PC-3 (cell line): ENCODE results near the gene SERTAD3. TPM values are rescaled to one million over a fixed set of nuclear protein-coding genes. Genes with fewer than 3 reads are reported as not detected.
A peak's percentile ranks its signal among the peaks of the same experiment; 100 is the strongest.

Experiments used
- ATAC-seq: fragments of 200-7000 bp; cut with Tn5 transposase; 2 replicates; pipeline ENCODE4 v1.9.1; 2020; ENCODE audit warnings: mild to moderate bottlenecking, moderate library complexity
- BruUV-seq: library from RNA; stranded (reverse); fragments of 400-500 nt; replicated peaks from 2 replicates; lab custom pipeline; 2021; lab: Mats Ljungman, UMichigan
- CTCF ChIA-PET: fragments of 300-600 bp; sonication (Branson Sonifier 250); formaldehyde crosslinking; loops from one replicate; lab custom pipeline; 2022; ENCODE audit warnings: antibody characterized with exemption; lab: Charles Lee
- POLR2A ChIA-PET: fragments of 300-600 bp; sonication (Branson Sonifier 250); formaldehyde crosslinking; loops from one replicate; lab custom pipeline; 2022; ENCODE audit warnings: antibody characterized with exemption; ENCODE audit not compliant: unreplicated experiment; lab: Charles Lee
- DNase-seq: peaks from one replicate; pipeline ENCODE4 v3.0.0-alpha.2; 2015
- H2AFZ ChIP-seq: fragments of 300-600 bp; sonication (generic); 2 replicates; pipeline ENCODE4 v1.6.0; 2016; ENCODE audit warnings: antibody characterized with exemption, low read length
- H3F3A ChIP-seq: fragments of 300-600 bp; sonication (generic); one replicate; pipeline ENCODE4 v1.6.0; 2017; ENCODE audit warnings: antibody characterized with exemption, low read length, control low read depth, mild to moderate bottlenecking; ENCODE audit not compliant: unreplicated experiment
- H3K27ac ChIP-seq: fragments of 300-600 bp; sonication (generic); 2 replicates; pipeline ENCODE4 v1.5.1; 2016; ENCODE audit warnings: mild to moderate bottlenecking, low read length
- H3K27me3 ChIP-seq: fragments of 300-600 bp; sonication (generic); 2 replicates; pipeline ENCODE4 v1.6.1; 2016; ENCODE audit warnings: low read length, mixed read lengths
- H3K36me3 ChIP-seq: fragments of 300-600 bp; sonication (generic); 2 replicates; pipeline ENCODE4 v1.6.1; 2016; ENCODE audit warnings: low read depth, mixed run types, low read length, mixed read lengths
- H3K4me1 ChIP-seq: fragments of 300-600 bp; sonication (generic); 2 replicates; pipeline ENCODE4 v1.5.1; 2016; ENCODE audit warnings: low read length; ENCODE audit not compliant: insufficient read depth
- H3K4me2 ChIP-seq: fragments of 300-600 bp; sonication (generic); 2 replicates; pipeline ENCODE4 v1.6.0; 2016; ENCODE audit warnings: low read length
- H3K4me3 ChIP-seq: fragments of 300-600 bp; sonication (generic); 2 replicates; pipeline ENCODE4 v1.5.1; 2016; ENCODE audit warnings: mild to moderate bottlenecking, low read length, mixed read lengths
- H3K79me2 ChIP-seq: fragments of 300-600 bp; sonication (generic); 2 replicates; pipeline ENCODE4 v1.6.1; 2017; ENCODE audit warnings: low read length, mixed read lengths
- H3K9ac ChIP-seq: fragments of 300-600 bp; sonication (generic); 2 replicates; pipeline ENCODE4 v1.6.0; 2016; ENCODE audit warnings: mild to moderate bottlenecking, low read length
- H3K9me2 ChIP-seq: fragments of 300-600 bp; sonication (generic); replicated peaks from 2 replicates; pipeline ENCODE4 v1.6.1; 2016; ENCODE audit warnings: mixed run types, low read length, mixed read lengths
- H3K9me3 ChIP-seq: fragments of 300-600 bp; sonication (generic); 2 replicates; pipeline ENCODE4 v1.6.1; 2016; ENCODE audit warnings: low read length, mixed read lengths
- H4K20me1 ChIP-seq: fragments of 300-600 bp; sonication (generic); 2 replicates; pipeline ENCODE4 v1.6.1; 2016; ENCODE audit warnings: low read length, mixed read lengths
- CTCF ChIP-seq: fragments of 300-600 bp; sonication (generic); conservative IDR thresholded peaks from 2 replicates; pipeline ENCODE4 v1.5.1; 2017; ENCODE audit warnings: antibody characterized with exemption, low read depth, mild to moderate bottlenecking, low read length
- EZH2 ChIP-seq: fragments of 300-600 bp; sonication (generic); IDR thresholded peaks from one replicate; pipeline ENCODE4 v1.6.1; 2017; ENCODE audit warnings: antibody characterized with exemption, mild to moderate bottlenecking, low read length; ENCODE audit not compliant: unreplicated experiment
- EZH2phosphoT487 ChIP-seq: fragments of 300-600 bp; sonication (generic); IDR thresholded peaks from 2 replicates; pipeline ENCODE4 v1.6.1; 2018; ENCODE audit warnings: mild to moderate bottlenecking, antibody characterized with exemption, low read length, borderline replicate concordance
- intact Hi-C: fragments of 100-400 bp; cut with micrococcal nuclease; formaldehyde crosslinking; loops from 2 replicates; pipeline ENCODE4 v1.9.0; 2023
- total RNA-seq: library from RNA; depleted of rRNA; stranded (reverse); fragments of >200 nt; gene quantifications from 2 replicates; pipeline ENCODE4 v1.2.3, GENCODE V29; 2014

The SERTAD3 gene
- total RNA-seq, 1 experiment from 2014 or later: 7.9 TPM

- no peaks in the 10 kb centered on the region for H3K9me3 ChIP-seq
- ChIA-PET POLR2A (no interaction called here), CTCF (no interaction called here)
- H3K9me2 ChIP-seq: no peaks in the 10 kb centered on the region
- no peak overlapping the region for H3K27ac ChIP-seq
- H3K4me1 ChIP-seq: peaks cover 12% of the 10 kb centered on the region
- H3K36me3 ChIP-seq: peaks cover 8% of the 10 kb centered on the region; the same call in 1 of the 2 replicates
- no peak overlapping the region for H3K4me3 ChIP-seq
- peak overlapping the region; percentile 90; the same call in 1 of the 2 replicates for H3K4me2 ChIP-seq
- peak overlapping the region; percentile 75; the same call in 1 of the 2 replicates for H3K9ac ChIP-seq
- H3K79me2 ChIP-seq: peaks cover 33% of the 10 kb centered on the region
- H4K20me1 ChIP-seq: no peaks in the 10 kb centered on the region
- no peak for DNase-seq
- intact Hi-C loops: loop anchor here (2.0 to 5.0 kb wide), 2 partner anchors 21 to 75 kb away; partner anchors contain the start of genes C19orf47 and PLD3
- no TSS peak for BruUV-seq
- H3F3A ChIP-seq: no peaks in the 10 kb centered on the region
- no peak for TF ChIP-seq CTCF
- no peak for TF ChIP-seq EZH2
- TF ChIP-seq EZH2phosphoT487: no peak
- H2AFZ ChIP-seq: no peak overlapping the region
- no peak for ATAC-seq
- no peaks in the 10 kb centered on the region for H3K27me3 ChIP-seq
These were observed 22.0 kb downstream of the SERTAD3 start for GRCh38 chr19:40421993-40422747.

GRCh38 chr19:40420766-40421765, 23.1 kb downstream of the SERTAD3 start:
- ATAC-seq: peak; percentile 70
- H3K79me2 ChIP-seq: peaks cover 33% of the 10 kb centered on the region
- peak overlapping the region; percentile 79 for H2AFZ ChIP-seq
- no peaks in the 10 kb centered on the region for H3K9me3 ChIP-seq
- peak overlapping the region; percentile 75 for H3K9ac ChIP-seq
- DNase-seq: peak; percentile 93
- no peaks in the 10 kb centered on the region for H4K20me1 ChIP-seq
- intact Hi-C loops: loop anchor here (2.0 to 5.0 kb wide), 2 partner anchors 22 to 74 kb away; partner anchors contain the start of genes C19orf47 and PLD3
- peaks cover 8% of the 10 kb centered on the region; the same call in 1 of the 2 replicates for H3K36me3 ChIP-seq
- ChIA-PET POLR2A (interaction anchor here (0.8 to 1.0 kb wide), 2 partner anchors 12 to 45 kb away, joined by 4 to 9 read pairs; partner anchors contain the start of gene BLVRB), CTCF (interaction anchor here (0.6 to 1.5 kb wide), 9 partner anchors 18 to 500 kb away, joined by 3 to 8 read pairs (median 4); partner anchors contain the start of genes C19orf47, PLD3 and SERTAD3)
- H3K4me2 ChIP-seq: peak overlapping the region; percentile 90
- no peaks in the 10 kb centered on the region for H3K9me2 ChIP-seq
- TF ChIP-seq EZH2 (no peak), CTCF (peak; percentile 81), EZH2phosphoT487 (no peak)
- peak overlapping the region; percentile 76 for H3K4me3 ChIP-seq
- H3K27me3 ChIP-seq: no peaks in the 10 kb centered on the region
- peak overlapping the region; percentile 70 for H3K27ac ChIP-seq
- peaks cover 10% of the 10 kb centered on the region for H3K4me1 ChIP-seq
- no peaks in the 10 kb centered on the region for H3F3A ChIP-seq
- TSS peak; percentile 82 for BruUV-seq
